CD4-positive, CD25-positive, alpha-beta regulatory T cell (primary cell): Measurements from ENCODE around the gene B3GNT3. TPM values are rescaled to one million over a fixed set of nuclear protein-coding genes. Genes with fewer than 3 reads are reported as not detected.

Source experiments
- ATAC-seq, 2 donors: fragments of 150-1000 bp; cut with Tn5 transposase; one replicate each; pipeline ENCODE4 v1.10.0; 2021; ENCODE audit warnings: low read depth in 2 of 2, moderate number of reproducible peaks in 2 of 2, moderate library complexity in 1 of 2
- DNase-seq, 3 donors: peaks; one replicate each; pipeline versions ENCODE4 v3.0.0 to v3.0.0-alpha.2; 2012 to 2022; ENCODE audit warnings: mixed read lengths in 1 of 3
- H3K27ac ChIP-seq: one replicate; pipeline ENCODE4 v1.7.0; 2013; ENCODE audit warnings: mild to moderate bottlenecking, low read length; ENCODE audit not compliant: insufficient read depth, poor library complexity, severe bottlenecking
- H3K27me3 ChIP-seq: one replicate; pipeline ENCODE4 v1.7.0; 2013; ENCODE audit warnings: low read length; ENCODE audit not compliant: control insufficient read depth, insufficient read depth
- H3K36me3 ChIP-seq: one replicate; pipeline ENCODE4 v1.7.0; 2013; ENCODE audit warnings: mild to moderate bottlenecking, low read length, moderate library complexity; ENCODE audit not compliant: control insufficient read depth, insufficient read depth
- H3K4me1 ChIP-seq: 2 replicates; pipeline ENCODE4 v1.7.0; 2013; ENCODE audit warnings: mild to moderate bottlenecking, low read length; ENCODE audit not compliant: insufficient read depth, control insufficient read depth, poor library complexity, severe bottlenecking
- H3K4me3 ChIP-seq: one replicate; pipeline ENCODE4 v1.7.0; 2013; ENCODE audit warnings: low read depth, mild to moderate bottlenecking, low read length, moderate library complexity
- H3K9me3 ChIP-seq, 2 experiments: 1 replicate in 1 of 2; 2 replicates in 1 of 2; pipeline ENCODE4 v1.7.0; 2013; ENCODE audit warnings: low read length in 2 of 2, mild to moderate bottlenecking in 1 of 2, moderate library complexity in 1 of 2; ENCODE audit not compliant: control insufficient read depth in 2 of 2
- H3K27ac Mint-ChIP-seq, 3 donors: one replicate each; pipeline ENCODE4 v1.8.0; 2020 to 2022; ENCODE audit warnings: mild to moderate bottlenecking in 3 of 3, mixed read lengths in 3 of 3, moderate library complexity in 2 of 3
- H3K27me3 Mint-ChIP-seq: one replicate; pipeline ENCODE4 v1.8.0; 2022; ENCODE audit warnings: mild to moderate bottlenecking, mixed read lengths
- H3K36me3 Mint-ChIP-seq: one replicate; pipeline ENCODE4 v1.8.0; 2020; ENCODE audit warnings: mixed read lengths
- H3K4me1 Mint-ChIP-seq, 4 donors: one replicate each; pipeline ENCODE4 v1.8.0; 2020 to 2022; ENCODE audit warnings: mixed read lengths in 4 of 4, mild to moderate bottlenecking in 1 of 4
- H3K4me3 Mint-ChIP-seq, 4 donors: one replicate each; pipeline ENCODE4 v1.8.0; 2020 to 2022; ENCODE audit warnings: mild to moderate bottlenecking in 4 of 4, mixed read lengths in 4 of 4, moderate library complexity in 3 of 4
- H3K9me3 Mint-ChIP-seq, 7 donors: one replicate each; pipeline ENCODE4 v1.8.0; 2020 to 2022; ENCODE audit warnings: mixed read lengths in 7 of 7, mild to moderate bottlenecking in 3 of 7, moderate library complexity in 2 of 7
- polyA plus RNA-seq, 4 donors: library from polyadenylated mRNA; unstranded; fragments of 300-500 nt; fragmentation: Illumina TruSeq; gene quantifications; one replicate each; pipeline ENCODE4 v1.2.3, GENCODE V29; 2021
- total RNA-seq: library from RNA; stranded (reverse); gene quantifications from one replicate; pipeline ENCODE4 v1.2.3, GENCODE V29; 2022

B3GNT3 gene
- total and polyA plus RNA-seq, 5 donors from 2014 or later, result 0.27 to 0.47 TPM; not detected in 3

GRCh38 chr19:17834350-17835181, 39.6 kb downstream of the B3GNT3 start:
- H3K4me1 ChIP-seq, result no peaks in the 10 kb centered on the region
- H3K27me3 Mint-ChIP-seq, result no peaks in the 10 kb centered on the region
- H3K27me3 ChIP-seq, result no peaks in the 10 kb centered on the region
- no peak overlapping the region for H3K27ac ChIP-seq
- H3K36me3 Mint-ChIP-seq, result peaks cover 48% of the 10 kb centered on the region
- no peaks in the 10 kb centered on the region for H3K9me3 ChIP-seq
- peak overlapping the region in 1 of 3 donors; percentile 69 for H3K27ac Mint-ChIP-seq
- no peak overlapping the region for H3K4me3 Mint-ChIP-seq
- ATAC-seq (no peak), DNase-seq (peak in 1 of 3 donors; percentile 43)
- H3K36me3 ChIP-seq, result peaks cover 87% of the 10 kb centered on the region
- no peak overlapping the region for H3K4me3 ChIP-seq
- H3K9me3 Mint-ChIP-seq, result no peaks in the 10 kb centered on the region
- peaks cover 0 to 17% (median 10%) of the 10 kb centered on the region in 4 donors for H3K4me1 Mint-ChIP-seq

- H3K36me3 Mint-ChIP-seq, result peaks cover 47% of the 10 kb centered on the region
Observed at GRCh38 chr19:17835182-17836006, 40.5 kb downstream of the B3GNT3 start.

GRCh38 chr19:17836530-17836929, 41.6 kb downstream of the B3GNT3 start:
- H3K36me3 Mint-ChIP-seq, result peaks cover 49% of the 10 kb centered on the region
- H3K9me3 ChIP-seq, result no peaks in the 10 kb centered on the region
- peak overlapping the region in 1 of 3 donors; percentile 92 for H3K27ac Mint-ChIP-seq
- peak overlapping the region in 1 of 4 donors; percentile 17 for H3K4me3 Mint-ChIP-seq
- no peak overlapping the region for H3K27ac ChIP-seq
- no peaks in the 10 kb centered on the region for H3K27me3 Mint-ChIP-seq
- no peaks in the 10 kb centered on the region for H3K4me1 ChIP-seq
- H3K36me3 ChIP-seq, result peaks cover 92% of the 10 kb centered on the region
- H3K4me3 ChIP-seq, result no peak overlapping the region
- ATAC-seq (no peak), DNase-seq (no peak)
- peaks cover 0 to 22% (median 10%) of the 10 kb centered on the region in 4 donors for H3K4me1 Mint-ChIP-seq
- H3K9me3 Mint-ChIP-seq, result peaks cover 0 to 2% (median 0%) of the 10 kb centered on the region in 7 donors
- no peaks in the 10 kb centered on the region for H3K27me3 ChIP-seq

More at GRCh38 chr19:17835182-17836006, 40.5 kb downstream of the B3GNT3 start:
- no peak overlapping the region for H3K4me3 Mint-ChIP-seq
- Histone ChIP-seq H3K36me3 (peaks cover 89% of the 10 kb centered on the region), H3K4me1 (no peaks in the 10 kb centered on the region), H3K9me3 (no peaks in the 10 kb centered on the region), H3K27ac (no peak overlapping the region), H3K27me3 (no peaks in the 10 kb centered on the region), H3K4me3 (no peak overlapping the region)
- H3K27ac Mint-ChIP-seq, result peak overlapping the region; percentile 59 to 97 (median 69)
- peaks cover 0 to 17% (median 10%) of the 10 kb centered on the region in 4 donors for H3K4me1 Mint-ChIP-seq
- H3K9me3 Mint-ChIP-seq, result peaks cover 0 to 2% (median 0%) of the 10 kb centered on the region in 7 donors
- no peaks in the 10 kb centered on the region for H3K27me3 Mint-ChIP-seq
- ATAC-seq (no peak), DNase-seq (no peak)

- peaks cover 0 to 2% (median 0%) of the 10 kb centered on the region in 7 donors for H3K9me3 Mint-ChIP-seq
- Histone ChIP-seq H3K27me3 (no peaks in the 10 kb centered on the region), H3K36me3 (peaks cover 90% of the 10 kb centered on the region), H3K9me3 (no peaks in the 10 kb centered on the region), H3K4me1 (no peaks in the 10 kb centered on the region), H3K27ac (no peak overlapping the region), H3K4me3 (no peak overlapping the region)
- DNase-seq, result no peak
- peaks cover 0 to 23% (median 10%) of the 10 kb centered on the region in 4 donors for H3K4me1 Mint-ChIP-seq
- peaks cover 43% of the 10 kb centered on the region for H3K36me3 Mint-ChIP-seq
- H3K27ac Mint-ChIP-seq, result peak overlapping the region in 2 of 3 donors; percentile 55 to 79
- no peak for ATAC-seq
- H3K4me3 Mint-ChIP-seq, result no peak overlapping the region
- H3K27me3 Mint-ChIP-seq, result no peaks in the 10 kb centered on the region
Observed at GRCh38 chr19:17837972-17838371, 43.0 kb downstream of the B3GNT3 start.

GRCh38 chr19:17840019-17840418, 45.1 kb downstream of the B3GNT3 start:
- Mint-ChIP-seq H3K36me3 (peaks cover 45% of the 10 kb centered on the region), H3K4me1 (peaks cover 0 to 42% (median 21%) of the 10 kb centered on the region in 4 donors), H3K4me3 (peak overlapping the region in 1 of 4 donors; percentile 27), H3K27me3 (no peaks in the 10 kb centered on the region), H3K27ac (peak overlapping the region in 2 of 3 donors; percentile 20 to 23), H3K9me3 (peaks cover 0 to 2% (median 0%) of the 10 kb centered on the region in 7 donors)
- Histone ChIP-seq H3K4me3 (no peak overlapping the region), H3K9me3 (no peaks in the 10 kb centered on the region), H3K4me1 (peaks cover 18% of the 10 kb centered on the region), H3K36me3 (peaks cover 83% of the 10 kb centered on the region), H3K27me3 (no peaks in the 10 kb centered on the region), H3K27ac (no peak overlapping the region)
- DNase-seq (no peak), ATAC-seq (no peak)

GRCh38 chr19:17841371-17841809, 46.5 kb downstream of the B3GNT3 start:
- no peaks in the 10 kb centered on the region for H3K27me3 ChIP-seq
- peaks cover 71% of the 10 kb centered on the region for H3K36me3 ChIP-seq
- no peaks in the 10 kb centered on the region for H3K27me3 Mint-ChIP-seq
- ATAC-seq (no peak), DNase-seq (no peak)
- peak overlapping the region in 1 of 4 donors; percentile 61 for H3K4me3 Mint-ChIP-seq
- no peak overlapping the region for H3K4me3 ChIP-seq
- H3K27ac ChIP-seq, result no peak overlapping the region
- H3K4me1 ChIP-seq, result peaks cover 32% of the 10 kb centered on the region
- no peaks in the 10 kb centered on the region for H3K9me3 ChIP-seq
- peaks cover 0 to 2% (median 0%) of the 10 kb centered on the region in 7 donors for H3K9me3 Mint-ChIP-seq
- H3K36me3 Mint-ChIP-seq, result peaks cover 31% of the 10 kb centered on the region
- peaks cover 5 to 48% (median 21%) of the 10 kb centered on the region in 4 donors for H3K4me1 Mint-ChIP-seq
- peak overlapping the region in 1 of 3 donors; percentile 58 for H3K27ac Mint-ChIP-seq

- Mint-ChIP-seq H3K4me3 (no peak overlapping the region), H3K4me1 (peaks cover 8 to 46% (median 20%) of the 10 kb centered on the region in 4 donors), H3K9me3 (peaks cover 0 to 2% (median 0%) of the 10 kb centered on the region in 7 donors), H3K27me3 (no peaks in the 10 kb centered on the region), H3K36me3 (peaks cover 27% of the 10 kb centered on the region), H3K27ac (peak overlapping the region in 1 of 3 donors; percentile 32)
- H3K27ac ChIP-seq, result peak overlapping the region; percentile 49
- H3K27me3 ChIP-seq, result no peaks in the 10 kb centered on the region
- peaks cover 64% of the 10 kb centered on the region for H3K36me3 ChIP-seq
- ATAC-seq (peak in 1 of 2 donors; percentile 33), DNase-seq (peak in 2 of 3 donors; percentile 33 to 39)
- no peak overlapping the region for H3K4me3 ChIP-seq
- peaks cover 33% of the 10 kb centered on the region for H3K4me1 ChIP-seq
- H3K9me3 ChIP-seq, result no peaks in the 10 kb centered on the region
Observed at GRCh38 chr19:17841810-17842662, 47.1 kb downstream of the B3GNT3 start.
